HT1080 (cell line): ENCODE results near the gene CREG1. TPM values are rescaled to one million over a fixed set of nuclear protein-coding genes. Genes with fewer than 3 reads are reported as not detected.
"Not testable (repeated sequence)": the region's sequence is repeated elsewhere in the genome, so short reads cannot be mapped to it uniquely, and the experiment has no call there.

Source experiments
- DNase-seq: peaks from one replicate; pipeline ENCODE4 v3.0.0-alpha.2; 2015; ENCODE audit warnings: low read depth
- polyA plus RNA-seq, 2 experiments: library from polyadenylated mRNA; depleted of rRNA; stranded (reverse); fragments of >200 nt; gene quantifications; 2 replicates each; pipeline ENCODE4 v1.2.3, GENCODE V29; 2015
- total RNA-seq: library from RNA; depleted of rRNA; stranded (reverse); fragments of >200 nt; shearing (Covaris generic); gene quantifications from 2 replicates; pipeline ENCODE4 v1.2.3, GENCODE V29; 2014; rRNA removed

CREG1 gene
- 30.3 and 31.9 TPM in 2 replicates for total RNA-seq
- polyA plus RNA-seq (2015; cell fraction: cytosol; rRNA removed): 66.3 and 72.2 TPM in 2 replicates
- polyA plus RNA-seq (2015; cell fraction: nucleus; rRNA removed): 38.8 and 39.3 TPM in 2 replicates

DNA sequence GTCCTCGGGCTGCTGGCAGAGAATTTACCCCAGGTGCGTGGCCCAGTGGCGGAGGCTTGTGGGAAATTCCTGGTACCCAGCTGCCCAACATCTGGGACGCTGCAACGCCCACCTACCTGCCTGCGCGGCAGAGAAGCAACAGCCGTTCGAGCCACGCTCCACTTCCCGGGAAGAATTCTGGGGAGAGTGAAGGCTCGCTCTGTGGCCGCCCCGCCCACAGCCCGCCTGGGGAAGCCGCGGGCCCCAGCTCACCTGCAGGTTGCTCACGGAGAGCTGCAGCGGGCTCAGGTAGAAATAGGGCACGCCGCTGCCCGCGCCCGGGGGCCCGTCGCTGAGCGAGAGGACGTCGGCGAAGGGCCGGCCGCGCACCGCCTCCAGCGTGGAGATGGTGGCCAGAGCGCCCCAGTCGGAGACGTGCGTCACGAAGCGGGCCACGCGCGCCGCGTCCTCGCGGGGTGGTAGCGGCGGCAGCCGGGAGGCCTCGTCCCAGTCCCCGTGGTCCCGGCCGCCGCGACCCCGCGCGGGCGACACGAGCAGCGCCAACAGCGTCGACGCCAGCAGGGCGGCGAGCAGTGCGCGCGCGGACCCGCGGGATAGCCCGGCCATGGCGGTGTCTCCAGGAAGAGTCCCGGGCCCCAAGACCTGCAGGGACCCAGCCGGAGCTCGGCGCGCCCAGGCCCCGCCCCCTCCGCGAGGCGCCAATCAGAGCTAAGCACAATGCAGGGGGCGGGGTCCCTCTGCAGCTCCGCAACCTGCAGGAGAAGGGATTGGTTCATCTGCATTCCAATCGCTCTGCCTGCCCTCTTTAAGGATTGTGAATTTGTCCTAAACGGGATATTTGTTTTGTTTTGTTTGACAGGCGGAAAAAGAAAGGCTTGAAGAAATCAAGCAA, at the start of gene CREG1:
TSS of gene CREG1 (minus strand) at position 627 of the 892 bp plus-strand sequence.
- peak; percentile 90 for DNase-seq

DNA sequence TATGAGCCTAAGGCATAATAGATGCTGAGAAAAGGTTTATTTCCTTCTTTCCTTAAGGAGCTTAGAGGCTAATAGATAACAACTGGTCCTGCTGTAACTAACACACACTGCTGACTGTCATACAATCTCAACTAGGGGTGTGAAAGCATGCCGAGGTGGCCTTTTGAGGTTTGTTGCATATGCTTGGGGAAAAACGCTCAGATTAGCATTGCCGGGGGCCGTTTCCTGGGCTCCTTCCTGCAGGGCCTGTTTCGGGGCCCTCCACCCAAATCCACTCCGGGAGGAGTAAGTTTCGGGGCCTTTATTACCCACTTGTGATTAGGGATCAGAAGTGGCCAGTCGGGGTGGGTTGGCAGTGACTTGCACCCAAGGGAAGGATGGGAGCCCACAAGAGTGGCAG, 49.3 kb upstream of the CREG1 start:
- no peak for DNase-seq

DNA sequence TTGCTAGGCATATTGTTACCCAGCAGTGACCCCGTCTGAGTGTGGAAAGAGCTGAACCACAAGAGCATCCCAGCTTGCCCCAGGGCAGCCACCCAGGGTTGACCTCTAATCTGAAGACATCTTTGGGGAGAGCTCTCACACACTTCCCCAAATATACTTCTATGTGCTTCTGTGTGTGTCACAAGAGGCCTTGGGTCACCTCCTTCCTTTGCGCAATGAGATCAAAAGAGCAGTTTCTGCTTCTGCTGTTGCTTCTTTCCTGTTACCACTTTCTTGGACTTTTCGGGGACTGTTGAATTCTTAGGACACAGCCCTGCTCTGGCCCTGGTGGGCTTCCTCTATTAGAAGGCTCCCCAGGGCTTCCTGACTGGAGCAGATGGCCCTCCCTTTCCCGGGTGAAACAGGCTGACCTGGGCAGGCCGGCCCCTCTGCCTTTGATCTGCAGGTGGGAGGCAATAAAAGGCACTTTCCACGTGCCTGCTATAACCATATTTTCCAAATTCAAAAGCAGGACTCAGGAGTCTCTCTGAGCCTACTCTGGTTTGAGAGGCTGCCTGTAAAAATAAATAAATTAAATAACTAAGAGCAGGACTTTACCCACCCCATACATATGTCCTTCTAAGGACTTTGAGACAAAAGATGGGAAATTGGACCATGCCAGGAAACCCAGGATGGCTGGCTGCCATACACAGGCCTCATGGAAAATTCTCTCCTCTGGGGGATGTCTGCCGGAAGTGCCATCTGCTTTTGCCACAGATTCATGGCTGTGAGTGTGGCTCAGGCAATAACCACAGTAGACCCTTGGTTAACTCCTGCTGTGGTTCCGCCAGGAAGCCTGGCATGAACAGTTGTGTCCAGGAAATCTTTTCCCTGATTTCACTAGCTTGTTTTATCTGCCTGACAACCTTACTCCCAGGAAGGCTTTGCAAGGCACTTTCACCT, 48.2 kb upstream of the CREG1 start:
- no peak for DNase-seq

DNA sequence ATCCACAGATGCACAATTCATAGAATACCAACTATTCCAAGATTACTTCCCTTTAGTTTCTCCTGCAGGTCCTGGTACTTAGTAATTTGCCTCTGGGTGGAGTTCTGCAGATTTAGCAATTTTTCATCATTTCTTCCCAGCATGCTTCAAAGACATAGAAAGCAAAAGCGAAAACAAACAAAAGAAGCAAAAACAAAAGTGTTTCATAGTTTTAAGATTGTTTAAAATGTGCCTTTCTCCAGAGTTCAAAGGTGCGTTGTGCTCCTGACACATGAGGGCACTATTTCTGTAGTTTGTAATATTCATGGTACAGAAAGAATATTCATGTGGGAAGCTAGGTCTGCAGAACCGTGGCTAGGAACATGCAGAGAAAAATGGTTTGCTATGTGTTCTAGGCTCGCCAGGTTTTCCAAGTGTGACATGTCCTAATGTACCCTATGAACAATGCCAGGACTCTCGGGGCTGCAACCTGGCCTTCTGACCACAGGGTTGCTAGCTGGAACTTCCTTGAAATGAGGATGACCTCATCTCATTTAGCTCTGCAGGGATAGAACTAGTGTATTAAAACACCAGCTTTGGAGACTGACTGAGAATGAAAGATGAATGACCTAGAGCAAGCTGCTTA, 46.5 kb upstream of the CREG1 start:
- DNase-seq: peak; percentile 48

DNA sequence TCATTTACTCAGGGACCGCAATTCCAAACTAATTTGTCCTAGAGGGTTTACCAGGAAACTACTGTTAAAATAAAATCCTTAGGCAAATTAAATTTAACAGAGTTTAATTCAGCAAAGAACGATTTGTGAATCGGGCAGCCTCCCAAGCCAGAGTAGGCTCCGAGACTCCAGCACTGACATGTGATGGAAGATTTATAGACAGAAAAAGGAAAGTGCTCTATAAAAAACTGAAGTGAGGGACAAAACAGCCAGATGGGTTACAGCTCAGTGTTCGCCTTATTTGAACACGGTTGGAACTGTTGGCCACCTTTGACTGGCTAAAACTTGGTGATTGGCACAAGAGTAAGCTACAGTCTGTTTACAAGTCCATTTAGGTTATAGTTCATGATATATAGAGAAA, 41.3 kb upstream of the CREG1 start:
- DNase-seq: no peak

DNA sequence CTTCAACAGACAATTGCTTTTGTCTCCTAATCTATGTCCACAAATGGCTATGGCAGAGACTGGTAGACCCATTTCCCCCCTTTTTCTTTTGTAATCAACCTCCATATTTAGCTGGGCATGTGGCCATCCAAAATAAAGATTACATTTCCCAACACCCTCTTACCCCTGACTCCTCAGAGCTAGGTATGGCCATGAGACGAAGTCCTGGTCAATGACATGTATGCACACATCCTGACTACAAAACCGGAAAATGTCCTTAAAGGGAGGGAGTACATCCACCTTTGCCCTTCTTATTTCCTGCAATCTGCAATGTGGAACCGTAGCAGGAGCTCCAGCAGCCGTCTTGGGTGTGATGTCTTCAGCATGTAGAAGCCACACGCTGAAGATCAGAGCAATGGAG, 40.3 kb upstream of the CREG1 start:
- no peak for DNase-seq

DNA sequence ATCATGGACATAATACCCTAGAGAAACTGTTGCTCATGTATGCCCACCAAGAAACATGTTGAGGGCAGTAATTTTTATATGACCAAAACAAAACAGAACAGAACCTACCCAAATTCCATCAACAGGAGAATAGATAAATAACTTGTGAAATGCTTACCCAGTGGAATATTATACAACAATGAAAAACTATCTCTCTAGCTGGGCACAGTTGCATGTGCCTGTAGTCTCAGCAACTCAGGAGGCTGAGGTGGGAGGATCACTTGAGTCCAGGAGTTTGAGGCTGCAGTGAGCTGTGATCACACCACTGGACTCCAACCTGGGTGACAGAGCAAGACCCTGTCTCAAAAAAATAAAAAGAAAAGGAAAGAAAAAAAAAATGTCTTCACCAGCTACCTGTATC, 38.9 kb upstream of the CREG1 start:
- no peak for DNase-seq

DNA sequence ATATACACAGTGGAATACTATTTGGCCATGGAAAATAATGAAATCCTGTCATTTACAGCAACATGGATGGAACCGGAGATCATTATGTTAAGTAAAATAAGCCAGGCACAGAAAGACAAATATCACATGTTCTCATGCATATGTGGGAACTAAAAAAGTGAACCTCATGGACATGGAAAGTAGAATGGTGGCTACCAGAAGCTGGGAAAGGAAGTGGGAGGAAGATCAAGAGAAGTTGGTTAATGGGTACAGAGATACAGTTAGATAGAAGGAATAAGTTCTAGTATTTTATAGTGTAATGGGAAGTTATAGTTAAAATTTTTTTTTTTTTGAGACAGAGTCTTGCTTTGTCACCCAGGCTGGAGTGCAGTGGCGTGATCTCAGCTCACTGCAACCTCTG, 34.8 kb upstream of the CREG1 start:
- DNase-seq: no peak

DNA sequence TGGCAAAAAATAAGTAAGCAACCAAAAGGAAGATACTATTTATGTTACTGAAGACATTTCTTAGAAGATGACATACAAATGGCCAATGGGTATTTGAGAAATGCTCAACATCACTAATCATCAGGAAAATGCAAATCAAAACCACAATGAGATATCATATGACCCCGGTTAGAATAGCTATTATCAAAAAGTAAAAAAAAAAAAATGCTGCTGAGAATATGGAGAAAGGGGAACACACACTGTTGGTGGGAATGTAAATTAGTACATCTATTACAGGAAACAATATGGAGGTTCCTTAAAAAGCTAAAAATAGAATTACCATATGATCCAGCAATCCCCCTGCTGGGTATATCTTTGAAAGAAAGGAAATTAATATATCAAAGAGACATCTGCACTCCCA, 34.3 kb upstream of the CREG1 start:
- DNase-seq: no peak

DNA sequence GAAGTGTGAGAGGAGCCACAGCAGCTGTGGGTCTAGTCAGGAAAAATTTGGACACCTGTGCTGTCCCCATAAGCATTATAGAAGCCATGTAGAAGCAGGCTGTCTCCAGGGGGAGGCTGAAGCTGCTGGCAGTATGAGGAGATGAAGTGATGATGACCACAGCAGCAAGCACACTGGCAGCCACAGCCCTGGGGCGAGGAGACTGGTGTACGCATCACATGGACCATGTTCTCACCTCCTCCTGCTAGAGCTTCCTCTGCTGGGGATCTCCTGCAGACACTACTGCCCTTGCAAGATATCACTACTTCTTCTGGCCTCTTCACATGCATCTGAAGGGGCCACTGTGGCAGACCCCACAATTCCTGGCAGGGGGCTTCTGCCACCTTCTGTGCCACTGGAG, 33.8 kb upstream of the CREG1 start:
- DNase-seq: no peak

DNA sequence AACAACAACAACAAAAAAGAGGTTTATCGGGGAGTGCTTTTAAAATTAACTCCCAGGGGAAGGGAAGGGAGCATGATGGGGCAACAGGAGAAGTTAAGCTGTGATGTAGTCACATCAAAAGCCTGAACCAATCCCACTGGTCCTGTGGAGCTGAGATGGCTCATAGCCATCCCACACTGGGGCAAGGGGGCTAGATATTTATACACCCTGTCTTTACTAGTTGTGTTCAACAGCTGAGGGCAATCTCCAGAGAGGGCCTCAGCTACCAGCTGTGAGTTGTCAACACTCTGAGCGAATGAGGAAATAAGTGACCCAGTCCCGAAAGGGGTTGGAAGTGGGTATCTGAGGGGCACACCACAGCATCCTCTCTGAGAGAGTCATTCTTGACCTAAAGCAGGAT, 31.0 kb upstream of the CREG1 start:
- no peak for DNase-seq

DNA sequence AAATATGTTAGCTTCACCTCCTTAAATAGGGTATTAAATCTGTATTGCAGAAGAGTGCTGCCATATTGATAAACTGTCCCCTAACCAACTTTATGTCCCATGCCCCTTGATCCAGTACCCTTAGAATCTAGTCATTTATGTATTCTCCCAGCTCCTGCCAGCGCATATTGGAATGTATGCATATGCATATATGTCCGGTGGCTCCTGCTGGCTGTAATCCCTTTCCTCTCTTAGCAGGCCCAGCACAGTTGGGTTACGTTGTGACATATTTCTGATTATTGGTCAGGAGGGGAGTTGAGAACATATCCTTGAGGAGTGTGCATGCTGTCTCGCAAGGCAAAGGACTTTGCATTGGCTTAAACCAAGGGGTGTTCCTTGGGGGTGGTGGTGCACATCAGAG, 29.2 kb upstream of the CREG1 start:
- DNase-seq: no peak

DNA sequence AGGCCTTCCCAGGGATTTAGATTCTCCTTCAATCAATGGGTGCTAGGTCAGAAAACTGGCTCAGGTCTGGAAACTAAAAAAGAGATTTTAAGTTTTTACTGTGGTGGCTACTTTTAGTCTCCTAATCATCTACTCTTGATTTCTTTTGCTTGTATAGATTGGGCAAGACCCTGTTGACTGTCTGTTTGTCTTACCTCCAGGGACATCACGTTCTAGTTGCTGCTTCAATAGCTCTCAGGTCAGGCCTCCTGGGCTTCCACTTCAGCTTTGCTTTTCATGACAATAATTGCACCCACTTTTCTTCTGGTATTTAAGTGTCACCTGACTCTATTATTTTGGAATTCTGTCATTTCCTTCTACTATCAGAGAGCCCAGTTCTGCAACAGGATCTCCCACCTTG, 28.5 kb upstream of the CREG1 start:
- no peak for DNase-seq

DNA sequence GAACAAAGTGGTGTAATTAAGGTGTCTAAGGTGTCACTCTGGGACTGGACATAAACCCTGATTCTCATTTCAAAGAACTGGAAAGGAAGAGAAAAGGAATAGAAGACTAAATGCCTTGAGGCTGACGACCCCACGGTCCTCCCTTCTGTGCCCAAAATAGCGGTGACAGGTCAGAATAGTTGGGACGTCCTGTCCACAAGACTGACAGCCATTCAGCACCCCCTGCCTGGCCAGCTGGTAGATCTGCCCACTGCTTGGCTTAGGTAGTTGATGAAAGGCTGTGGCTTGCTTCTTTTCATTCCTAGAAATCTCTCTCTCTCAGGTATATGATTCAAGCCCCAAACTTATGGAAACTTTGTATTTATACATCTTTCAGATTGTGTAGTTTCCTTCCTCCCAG, 26.4 kb upstream of the CREG1 start:
- DNase-seq: no peak

DNA sequence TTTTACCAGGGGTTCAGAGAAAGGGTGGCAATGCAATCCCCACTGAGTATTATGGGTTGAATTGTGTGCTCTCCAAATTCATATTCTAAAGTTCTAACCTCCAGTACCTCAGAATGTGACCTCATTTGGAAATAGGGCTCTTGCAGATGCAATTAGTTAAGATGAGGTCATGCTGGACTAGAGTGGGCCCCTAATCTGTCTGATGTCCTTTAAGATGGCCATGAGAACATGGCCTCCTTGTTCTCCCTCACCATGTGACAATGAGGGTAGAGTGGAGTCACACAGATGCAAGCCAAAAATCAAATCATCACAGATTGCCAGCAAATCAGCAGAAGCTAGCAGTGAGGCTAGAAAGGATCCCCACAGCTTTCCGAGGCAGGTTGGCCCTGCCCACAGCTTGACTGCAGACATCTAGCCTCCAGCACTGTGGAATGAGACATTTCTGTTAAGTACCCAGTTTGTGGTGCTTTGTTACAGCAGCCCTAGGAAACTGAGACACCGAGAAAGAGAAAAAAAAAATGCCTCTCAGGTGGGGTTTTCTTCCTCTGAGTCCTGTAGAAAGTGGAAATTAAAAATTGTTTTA, 25.5 kb upstream of the CREG1 start:
- DNase-seq: no peak

DNA sequence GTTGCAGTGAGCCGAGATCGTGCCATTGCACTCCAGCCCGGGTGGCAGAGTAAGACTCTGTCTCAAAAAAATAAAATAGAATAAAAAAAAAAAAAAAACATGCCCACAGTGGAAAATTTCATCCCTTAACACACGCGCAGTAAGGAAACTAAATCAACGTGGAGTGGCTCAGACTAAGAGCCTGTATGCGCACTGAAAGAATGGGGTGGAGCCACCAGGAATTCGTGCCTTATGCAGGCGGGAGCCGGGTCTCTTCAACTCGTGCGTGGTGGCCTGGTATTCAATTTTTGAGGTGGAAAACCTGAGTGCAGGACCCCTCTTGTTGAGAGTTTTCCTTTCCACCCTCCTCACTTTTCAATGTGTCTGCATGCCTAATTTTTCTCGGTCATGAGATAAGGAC, 22.1 kb upstream of the CREG1 start:
- DNase-seq: no peak

DNA sequence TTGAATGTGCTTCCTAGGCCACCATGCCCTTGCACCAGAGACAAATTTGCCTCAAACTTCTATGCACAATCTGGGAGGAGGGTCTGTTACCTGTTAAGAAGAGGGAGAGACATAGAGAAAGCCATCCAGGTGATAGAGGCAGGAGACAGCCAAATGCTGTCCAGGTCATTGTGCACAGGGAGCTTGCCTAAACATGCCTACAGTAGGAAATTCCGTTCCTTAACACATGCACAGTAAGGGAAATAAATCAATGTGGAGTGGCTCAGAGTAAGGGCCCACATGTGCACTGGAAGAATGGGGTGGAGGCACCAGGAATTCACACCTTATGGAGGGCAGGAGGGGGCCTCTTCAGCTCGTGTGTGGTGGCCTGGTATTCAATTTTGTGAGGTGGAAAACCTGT, 19.5 kb upstream of the CREG1 start:
- DNase-seq: no peak

DNA sequence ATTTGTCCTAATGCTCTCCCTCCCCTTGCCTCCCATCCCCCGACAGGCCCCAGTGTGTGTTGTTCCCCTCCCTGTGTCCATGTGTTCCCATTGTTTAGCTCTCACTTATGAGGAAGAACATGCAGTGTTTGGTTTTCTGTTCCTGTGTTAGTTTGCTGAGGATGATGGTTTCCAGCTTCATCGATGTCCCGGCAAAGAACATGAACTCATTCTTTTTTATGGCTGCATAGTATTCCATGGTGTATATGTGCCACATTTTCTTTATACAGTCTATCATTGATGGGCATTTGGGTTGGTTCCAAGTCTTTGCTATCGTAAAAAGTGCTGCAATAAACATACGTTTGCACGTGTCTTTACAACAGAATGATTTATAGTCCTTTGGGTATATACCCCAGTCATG, 17.1 kb upstream of the CREG1 start:
- DNase-seq: not testable (repeated sequence)

DNA sequence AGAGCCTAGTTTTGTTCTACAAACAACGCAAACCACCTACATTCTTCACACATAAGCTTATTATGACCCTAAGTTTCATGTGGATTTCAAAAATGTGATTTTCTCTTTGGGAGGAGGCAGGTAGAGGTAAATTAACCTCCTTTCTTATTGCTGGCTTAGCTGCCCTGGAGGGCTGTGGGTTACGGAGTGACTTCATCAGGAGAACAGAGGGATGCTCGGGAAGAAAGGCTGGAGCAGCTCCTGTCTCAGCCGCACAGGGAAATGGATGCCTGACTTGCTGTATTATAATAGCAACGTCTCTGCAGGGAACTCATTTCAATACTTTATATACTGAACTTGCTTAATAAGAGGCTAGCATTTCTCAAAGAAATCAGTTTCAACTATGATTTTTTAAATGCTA, 14.1 kb upstream of the CREG1 start:
- no peak for DNase-seq

DNA sequence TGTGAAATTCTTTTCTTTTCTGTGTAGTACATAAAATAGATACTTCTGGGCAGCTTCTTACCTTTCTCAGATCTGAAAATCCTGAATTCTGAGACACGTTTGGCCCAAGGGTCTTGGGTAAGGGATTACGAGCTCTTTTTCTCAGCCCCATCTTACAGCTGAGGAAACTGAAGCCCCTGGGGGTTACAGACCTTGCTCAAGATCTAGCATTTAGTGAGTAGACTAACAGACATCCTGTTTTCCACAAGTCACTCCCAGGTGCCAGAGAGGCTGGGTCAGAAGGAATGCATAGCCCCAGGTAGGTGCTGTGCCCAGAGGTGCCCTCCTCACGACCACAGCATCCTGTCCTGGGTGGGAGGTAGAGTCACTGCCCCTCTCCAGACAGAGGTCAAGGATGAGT, 13.2 kb upstream of the CREG1 start:
- DNase-seq: no peak

DNA sequence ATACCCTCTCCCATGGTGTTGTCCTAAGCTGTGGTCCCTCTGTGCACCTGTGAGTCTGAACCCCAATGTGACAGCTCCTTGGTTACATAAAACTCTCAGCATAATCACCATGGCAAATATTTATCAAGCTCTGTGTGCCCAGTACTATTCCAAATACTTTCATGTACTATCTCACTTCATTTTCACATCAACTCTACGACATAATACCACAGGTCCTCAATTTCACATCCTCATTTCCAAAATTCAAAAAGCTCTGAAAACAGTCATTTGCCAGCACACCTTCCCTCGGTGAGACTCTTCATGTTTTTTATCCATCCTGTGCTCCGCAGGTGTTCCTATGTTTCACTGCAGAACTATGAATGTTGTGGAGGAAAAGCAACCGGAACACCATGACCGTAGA, 12.4 kb upstream of the CREG1 start:
- DNase-seq: no peak
